T47D (cell line): ENCODE results near the gene NOD1.
"Not testable (repeated sequence)": the region's sequence is repeated elsewhere in the genome, so short reads cannot be mapped to it uniquely, and the experiment has no call there.

Experiments used
- DNase-seq, 2 experiments: peaks; one replicate each; pipeline versions ENCODE4 v3.0.0 to v3.0.0-alpha.2; 2011 to 2012; ENCODE audit warnings: low read depth in 1 of 2, low spot score in 1 of 2
- JUND ChIP-seq: IDR thresholded peaks from 2 replicates; pipeline ENCODE4 v1.6.1; 2012; ENCODE audit warnings: low read depth
- in situ Hi-C: cut with HindIII; loops from 2 replicates; pipeline ENCODE4 v1.10.0; 2016; ENCODE audit warnings: low sequenced_read_pairs, low pct_unique_long_range_greater_than_20kb

NOD1 gene

GRCh38 chr7:30511973-30512662 is 33.5 kb upstream of the NOD1 start:
- no peak for TF ChIP-seq JUND
- DNase-seq: no peak
- in situ Hi-C loops: no loop called here

- no peak for TF ChIP-seq JUND
- DNase-seq: no peak
- in situ Hi-C loops: no loop called here
Observed at GRCh38 chr7:30511494-30511893, 32.9 kb upstream of the NOD1 start.

GRCh38 chr7:30510124-30511075 is 31.8 kb upstream of the NOD1 start:
- TF ChIP-seq JUND: no peak
- in situ Hi-C loops: no loop called here
- DNase-seq: peak in 1 of 2 experiments; percentile 74

DNA sequence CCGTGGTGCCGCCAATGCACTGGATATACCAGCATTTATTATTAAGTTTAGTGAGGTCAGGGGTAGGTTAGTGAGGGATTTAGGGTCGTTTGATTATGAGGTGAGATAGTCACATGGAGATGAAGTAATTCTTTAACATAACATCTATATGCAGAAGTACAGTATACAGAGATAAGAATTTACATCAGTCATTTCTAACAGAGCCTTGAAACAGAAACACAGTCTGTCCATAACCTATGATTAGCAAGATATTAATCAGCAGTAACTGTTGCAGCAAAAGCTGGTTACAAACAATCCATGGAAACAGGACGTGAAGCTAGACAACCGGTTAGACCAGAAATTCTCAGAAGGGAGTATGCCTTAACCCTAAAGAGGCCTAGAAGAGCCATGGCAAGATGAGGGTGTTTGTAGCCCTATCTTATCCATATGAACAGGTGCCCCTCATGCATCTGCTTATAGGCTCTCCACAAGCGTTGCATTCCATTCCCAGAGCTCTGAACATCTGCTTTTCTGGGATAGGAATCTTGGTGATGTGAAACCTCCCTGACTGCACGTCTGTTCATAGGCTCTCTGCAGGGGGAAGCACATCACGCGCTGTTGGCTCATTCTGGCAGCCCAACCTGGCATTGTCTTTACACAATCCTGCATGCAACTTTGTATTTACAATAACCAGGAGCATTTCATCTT is 30.7 kb upstream of the NOD1 start:
- in situ Hi-C loops: not testable (repeated sequence)
- peak in 1 of 2 experiments; percentile 53 for DNase-seq

DNA sequence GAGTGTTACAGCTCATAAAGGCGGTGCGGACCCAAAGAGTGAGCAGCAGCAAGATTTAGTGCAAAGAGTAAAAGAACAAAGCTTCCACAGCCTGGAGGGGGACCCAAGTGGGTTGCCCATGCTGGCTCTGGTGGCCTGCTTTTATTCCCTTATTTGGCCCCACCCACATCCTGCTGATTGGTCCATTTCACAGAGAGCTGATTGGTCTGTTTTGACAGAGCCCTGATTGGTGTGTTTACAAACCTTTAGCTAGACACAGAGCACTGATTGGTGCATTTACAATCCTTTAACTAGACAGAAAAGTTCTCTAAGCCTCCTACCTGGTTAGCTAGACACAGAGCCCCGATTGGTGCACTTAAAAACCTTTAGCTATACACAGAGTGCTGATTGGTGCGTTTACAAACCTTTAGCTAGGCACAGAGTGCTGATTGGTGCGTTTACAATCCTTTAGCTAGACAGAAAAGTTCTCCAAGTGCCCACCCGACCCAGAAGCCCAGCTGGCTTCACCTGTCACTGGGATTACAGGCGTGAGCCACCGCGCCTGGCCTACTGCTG is 28.8 kb upstream of the NOD1 start:
- DNase-seq, in situ Hi-C loops: not testable (repeated sequence)

DNA sequence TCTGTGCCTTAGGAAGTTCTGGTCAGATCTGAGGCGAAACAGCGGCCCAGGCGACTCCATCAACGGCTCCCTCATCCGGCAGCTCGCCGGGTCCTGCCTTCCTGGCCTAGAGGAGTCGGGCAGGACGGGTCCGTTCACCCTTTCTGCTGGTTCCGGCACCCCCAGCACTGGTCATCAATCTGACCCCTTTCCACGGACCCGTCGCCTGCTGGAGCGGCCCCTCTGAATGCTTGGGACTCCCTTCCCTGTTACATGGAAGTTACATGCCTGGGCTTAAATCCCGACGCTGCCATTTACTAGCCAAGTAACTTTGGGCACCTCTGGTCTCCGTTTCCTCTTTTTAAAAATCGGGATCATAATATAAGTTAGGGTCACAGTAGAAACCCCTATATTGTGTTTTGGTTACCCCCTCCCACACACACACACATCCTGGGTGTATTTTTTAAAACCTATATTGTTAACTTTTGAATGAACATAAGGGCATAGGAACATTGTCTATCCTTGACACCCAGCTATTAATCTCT is 26.7 kb upstream of the NOD1 start:
- in situ Hi-C loops: no loop called here
- no peak for TF ChIP-seq JUND

DNA sequence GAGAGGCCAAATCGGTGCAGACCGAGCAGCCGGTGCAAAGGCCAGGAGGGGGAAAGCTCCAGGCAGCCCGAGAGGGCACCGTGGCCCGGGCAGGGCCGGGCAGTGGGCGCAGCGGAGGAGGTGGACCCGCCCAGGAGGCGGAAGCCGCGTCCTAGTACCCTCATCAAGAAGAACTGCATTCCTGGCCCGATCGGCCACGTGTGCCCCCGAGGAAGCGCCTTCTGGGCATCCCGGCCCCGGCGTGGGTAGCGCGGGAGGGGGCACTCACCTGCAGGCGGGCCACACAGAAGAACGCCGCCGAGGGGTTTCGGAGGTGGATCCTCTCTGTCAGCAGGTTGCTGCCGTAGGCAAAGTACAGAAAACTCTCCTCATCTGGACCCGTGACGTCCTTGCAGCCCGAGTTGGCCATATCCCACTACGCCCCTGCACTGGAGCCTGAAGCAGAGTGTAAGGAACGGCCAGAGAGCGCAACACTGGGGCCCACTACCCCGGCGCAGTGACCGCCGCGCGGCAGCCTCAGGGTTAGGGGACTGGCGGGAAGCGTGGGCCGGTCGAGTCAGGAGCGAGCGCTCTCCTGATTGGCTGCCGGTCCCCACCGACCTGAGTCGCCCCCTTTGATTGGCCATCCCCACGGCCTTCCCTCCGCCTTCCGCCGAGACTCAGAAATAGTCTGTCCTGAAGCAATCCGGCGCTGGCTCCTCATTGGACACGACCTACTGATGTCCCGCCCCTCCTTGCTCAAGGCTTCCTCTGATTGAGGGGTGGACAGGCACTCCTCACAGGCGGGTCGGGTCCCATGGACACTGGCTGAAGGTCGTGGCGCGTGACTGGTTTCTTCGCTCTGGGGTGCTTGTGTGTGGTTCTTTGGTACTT is 26.0 kb upstream of the NOD1 start, which contains the start of gene GGCT:
TSS of gene GGCT (minus strand) at position 529 of the 873 bp plus-strand sequence. CDS start at position 409, 120 bp downstream.
- in situ Hi-C loops: no loop called here
- DNase-seq: peak; percentile 95 to 99
- TF ChIP-seq JUND: no peak

More for the DNA sequence above, 26.7 kb upstream of the NOD1 start:
- DNase-seq: no peak

DNA sequence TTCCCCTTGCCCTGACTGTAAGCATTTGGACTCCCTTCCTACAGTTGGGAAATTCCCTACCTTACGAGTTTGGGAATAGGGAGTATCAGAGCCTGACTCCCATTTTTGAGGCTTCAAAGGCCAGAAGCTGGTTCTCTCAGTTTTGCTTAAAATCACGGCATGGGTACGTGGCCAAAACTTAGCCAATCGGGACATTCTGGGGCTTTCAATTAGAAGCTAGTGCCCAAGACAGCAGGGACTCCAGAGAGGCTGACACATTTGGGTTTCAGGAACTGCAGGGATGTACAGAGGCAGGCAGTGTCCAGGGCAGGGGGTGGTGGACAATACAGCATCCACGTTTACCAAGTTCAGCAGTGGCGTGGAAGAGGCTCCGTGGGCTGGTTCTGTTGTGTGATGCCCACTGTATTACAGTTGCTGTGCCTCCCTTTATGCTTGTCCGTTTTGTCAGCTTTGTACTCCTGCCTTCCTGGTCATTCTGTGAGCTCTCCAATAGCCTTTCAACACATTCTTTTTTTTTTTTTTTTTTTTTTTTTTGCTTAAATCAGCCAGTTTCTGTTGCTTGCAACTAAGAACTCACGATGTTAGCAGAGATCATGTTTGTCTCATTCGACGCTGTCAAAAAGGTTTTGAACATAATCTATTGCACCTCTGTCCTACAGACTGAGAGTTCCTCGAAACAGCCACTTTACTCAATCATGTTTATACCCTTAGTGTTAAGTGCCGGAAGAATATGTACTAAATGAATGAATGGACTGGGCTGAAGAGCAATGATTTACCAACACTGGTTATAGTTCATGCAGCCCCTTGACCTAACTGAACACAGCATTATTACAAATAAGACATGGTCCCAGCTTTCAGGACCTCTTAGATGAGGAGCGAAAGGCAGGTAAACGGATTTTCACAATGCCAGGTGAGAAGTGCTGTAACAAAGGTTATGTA is 25.0 kb upstream of the NOD1 start:
- in situ Hi-C loops: no loop called here
- no peak for TF ChIP-seq JUND
- no peak for DNase-seq

DNA sequence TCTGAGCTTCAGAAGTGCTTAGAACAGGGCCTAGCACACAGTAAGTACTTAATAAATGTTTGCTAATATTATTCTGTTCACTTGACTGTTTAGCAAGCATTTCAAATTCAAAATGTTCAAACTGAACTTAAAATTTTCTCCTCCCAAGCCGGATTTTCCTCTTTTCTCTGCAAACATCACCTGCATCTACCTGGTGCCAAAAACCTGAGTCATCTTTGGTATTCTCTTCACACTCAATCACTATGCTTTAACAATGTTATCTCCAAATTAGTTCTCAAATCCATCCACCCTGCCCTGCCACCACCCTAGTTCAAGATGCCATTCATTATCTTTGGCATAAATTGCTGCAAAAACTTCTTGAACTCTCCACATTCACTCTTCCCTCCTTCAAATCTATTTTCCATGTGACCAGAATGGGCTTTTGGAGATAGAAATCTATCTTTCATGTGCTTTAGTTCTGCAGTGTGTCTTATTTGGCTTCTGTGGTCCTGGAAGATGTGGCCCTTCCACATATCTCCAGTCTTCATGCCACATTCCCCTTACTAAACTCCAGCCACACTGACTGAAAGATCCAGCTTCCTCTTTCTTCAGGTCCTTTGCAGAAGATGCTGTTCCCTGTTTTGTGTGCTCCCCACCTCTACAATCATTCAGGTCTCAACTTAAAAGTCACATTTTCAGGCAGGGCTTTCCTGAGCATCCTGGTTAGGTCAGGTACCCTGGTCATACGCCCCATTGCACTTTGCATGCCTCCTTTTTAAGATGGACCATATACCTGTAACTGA is 24.1 kb upstream of the NOD1 start:
- peak in 1 of 2 experiments; percentile 51 for DNase-seq
- in situ Hi-C loops: no loop called here
- TF ChIP-seq JUND: no peak

DNA sequence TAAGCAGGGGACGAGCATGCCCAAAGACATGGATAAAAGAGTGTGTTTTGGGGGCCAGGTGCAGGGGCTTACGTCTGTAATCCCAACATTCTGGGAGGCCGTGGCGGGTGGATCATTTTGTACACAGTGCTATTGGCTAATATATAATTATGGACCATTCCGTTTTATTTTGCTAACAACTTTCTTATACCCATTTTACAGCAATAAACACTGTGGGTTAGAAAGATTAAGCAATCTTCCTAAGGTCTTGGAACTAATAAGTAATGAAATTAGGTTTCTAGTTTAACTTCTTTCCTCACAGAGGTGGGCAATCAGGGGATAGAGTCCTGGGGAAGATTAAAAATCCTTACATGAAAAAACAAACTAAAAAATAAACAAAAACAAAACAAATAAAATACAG is 22.7 kb upstream of the NOD1 start:
- in situ Hi-C loops: no loop called here
- TF ChIP-seq JUND: no peak
- DNase-seq: no peak
